PC-9 (cell line): Measurements from ENCODE around the gene PHYHD1.

ENCODE experiments used
- EZH2 ChIP-seq: fragments of 200-600 bp; sonication (generic); IDR thresholded peaks from 2 replicates; pipeline ENCODE4 v1.8.0; 2017; ENCODE audit warnings: antibody characterized with exemption, low read depth
- TF ChIP-seq, protein P1 (sequence below): fragments of 200-600 bp; sonication (generic); conservative IDR thresholded peaks from 2 replicates; pipeline ENCODE4 v1.6.1; 2017; ENCODE audit warnings: mixed run types, antibody characterized with exemption, mild to moderate bottlenecking, moderate library complexity

- TF ChIP-seq, protein P1, sequence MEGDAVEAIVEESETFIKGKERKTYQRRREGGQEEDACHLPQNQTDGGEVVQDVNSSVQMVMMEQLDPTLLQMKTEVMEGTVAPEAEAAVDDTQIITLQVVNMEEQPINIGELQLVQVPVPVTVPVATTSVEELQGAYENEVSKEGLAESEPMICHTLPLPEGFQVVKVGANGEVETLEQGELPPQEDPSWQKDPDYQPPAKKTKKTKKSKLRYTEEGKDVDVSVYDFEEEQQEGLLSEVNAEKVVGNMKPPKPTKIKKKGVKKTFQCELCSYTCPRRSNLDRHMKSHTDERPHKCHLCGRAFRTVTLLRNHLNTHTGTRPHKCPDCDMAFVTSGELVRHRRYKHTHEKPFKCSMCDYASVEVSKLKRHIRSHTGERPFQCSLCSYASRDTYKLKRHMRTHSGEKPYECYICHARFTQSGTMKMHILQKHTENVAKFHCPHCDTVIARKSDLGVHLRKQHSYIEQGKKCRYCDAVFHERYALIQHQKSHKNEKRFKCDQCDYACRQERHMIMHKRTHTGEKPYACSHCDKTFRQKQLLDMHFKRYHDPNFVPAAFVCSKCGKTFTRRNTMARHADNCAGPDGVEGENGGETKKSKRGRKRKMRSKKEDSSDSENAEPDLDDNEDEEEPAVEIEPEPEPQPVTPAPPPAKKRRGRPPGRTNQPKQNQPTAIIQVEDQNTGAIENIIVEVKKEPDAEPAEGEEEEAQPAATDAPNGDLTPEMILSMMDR = no peak
- no peak for TF ChIP-seq EZH2
These were observed 25.9 kb downstream of the PHYHD1 start for GRCh38 chr9:128946571-128947276.
